Urothelium cell line (cell line): Measurements from ENCODE around the gene RBM18.

ENCODE experiments used
- DNase-seq: peaks from one replicate; pipeline ENCODE4 v3.0.0; 2011; ENCODE audit warnings: low spot score, mixed read lengths
- FAIRE-seq: peaks from 2 replicates; lab custom pipeline; 2011; peaks lifted over from hg19 to GRCh38; lab: Jason Lieb, UNC

The RBM18 gene

GRCh38 chr9:122207096-122207495 lies 57.5 kb downstream of the RBM18 start:
- no peak for DNase-seq
- FAIRE-seq = no peak

GRCh38 chr9:122206118-122207046 lies 58.3 kb downstream of the RBM18 start:
- DNase-seq = peak; percentile 54
- no peak for FAIRE-seq

GRCh38 chr9:122205176-122205575 lies 59.5 kb downstream of the RBM18 start:
- FAIRE-seq = no peak
- DNase-seq = no peak

GRCh38 chr9:122204491-122204890 lies 60.1 kb downstream of the RBM18 start:
- FAIRE-seq = no peak
- no peak for DNase-seq

GRCh38 chr9:122204055-122204454 lies 60.6 kb downstream of the RBM18 start:
- no peak for DNase-seq
- no peak for FAIRE-seq

GRCh38 chr9:122202111-122202510 lies 62.5 kb downstream of the RBM18 start:
- FAIRE-seq (no peak), DNase-seq (no peak)

GRCh38 chr9:122201641-122202040 lies 63.0 kb downstream of the RBM18 start:
- DNase-seq = no peak
- FAIRE-seq = no peak

GRCh38 chr9:122200960-122201595 lies 63.6 kb downstream of the RBM18 start:
- FAIRE-seq (no peak), DNase-seq (no peak)

- FAIRE-seq (no peak), DNase-seq (no peak)
These were observed 66.8 kb downstream of the RBM18 start for GRCh38 chr9:122197882-122198281.

- no peak for FAIRE-seq
- no peak for DNase-seq
These were observed 67.2 kb downstream of the RBM18 start for GRCh38 chr9:122197426-122197825.

- DNase-seq = no peak
- FAIRE-seq = no peak
These were observed 68.8 kb downstream of the RBM18 start for GRCh38 chr9:122195875-122196274.

GRCh38 chr9:122193651-122194050 lies 71.0 kb downstream of the RBM18 start:
- DNase-seq (no peak), FAIRE-seq (no peak)

- no peak for FAIRE-seq
- no peak for DNase-seq
These were observed 71.6 kb downstream of the RBM18 start for GRCh38 chr9:122192914-122193525.

GRCh38 chr9:122192261-122192875 lies 72.3 kb downstream of the RBM18 start:
- FAIRE-seq (no peak), DNase-seq (no peak)

GRCh38 chr9:122191584-122191983 lies 73.1 kb downstream of the RBM18 start:
- DNase-seq (no peak), FAIRE-seq (no peak)

GRCh38 chr9:122190597-122191381 lies 73.9 kb downstream of the RBM18 start:
- no peak for DNase-seq

GRCh38 chr9:122188369-122188768 lies 76.3 kb downstream of the RBM18 start:
- DNase-seq (no peak), FAIRE-seq (no peak)

More at GRCh38 chr9:122190597-122191381, 73.9 kb downstream of the RBM18 start:
- FAIRE-seq = no peak
